CD4-positive, alpha-beta T cell treated with Interleukin-15 for 4 hours (primary cell): Measurements from ENCODE around the gene SOHLH2.

Experiments used
- DNase-seq: peaks from one replicate; pipeline ENCODE4 v3.0.0-alpha.2; 2020; ENCODE audit warnings: low spot score

Gene SOHLH2

GRCh38 chr13:36214163-36214921, at the start of gene SOHLH2:
Gene SOHLH2, minus strand, starts transcription at chr13:36214556. Its CDS starts 30 bp downstream, at chr13:36214526.
- no peak for DNase-seq

GRCh38 chr13:36261976-36262375, 47.6 kb upstream of the SOHLH2 start:
- DNase-seq, result no peak

GRCh38 chr13:36261011-36261410, 46.7 kb upstream of the SOHLH2 start:
- no peak for DNase-seq

GRCh38 chr13:36259361-36260137, 45.2 kb upstream of the SOHLH2 start:
- no peak for DNase-seq

- no peak for DNase-seq
Measured at GRCh38 chr13:36258831-36259230, 44.5 kb upstream of the SOHLH2 start.

GRCh38 chr13:36251526-36251925, 37.2 kb upstream of the SOHLH2 start:
- DNase-seq, result no peak

GRCh38 chr13:36251017-36251416, 36.7 kb upstream of the SOHLH2 start:
- no peak for DNase-seq

- DNase-seq, result no peak
Measured at GRCh38 chr13:36248700-36249099, 34.3 kb upstream of the SOHLH2 start.

- no peak for DNase-seq
Measured at GRCh38 chr13:36244990-36245389, 30.6 kb upstream of the SOHLH2 start.

- DNase-seq, result no peak
Measured at GRCh38 chr13:36244073-36244472, 29.7 kb upstream of the SOHLH2 start.

GRCh38 chr13:36242761-36243160, 28.4 kb upstream of the SOHLH2 start:
- DNase-seq, result no peak

- no peak for DNase-seq
Measured at GRCh38 chr13:36231236-36231635, 16.9 kb upstream of the SOHLH2 start.

GRCh38 chr13:36224730-36225129, 10.4 kb upstream of the SOHLH2 start:
- DNase-seq, result no peak

- no peak for DNase-seq
Measured at GRCh38 chr13:36219883-36220282, 5.5 kb upstream of the SOHLH2 start.

- no peak for DNase-seq
Measured at GRCh38 chr13:36217456-36217855, 3.1 kb upstream of the SOHLH2 start.

- DNase-seq, result no peak
Measured at GRCh38 chr13:36212789-36213188, 1.6 kb downstream of the SOHLH2 start.

GRCh38 chr13:36211567-36211966, 2.8 kb downstream of the SOHLH2 start:
- DNase-seq, result no peak

- no peak for DNase-seq
Measured at GRCh38 chr13:36210738-36211137, 3.6 kb downstream of the SOHLH2 start.

- no peak for DNase-seq
Measured at GRCh38 chr13:36207672-36208071, 6.7 kb downstream of the SOHLH2 start.

- DNase-seq, result no peak
Measured at GRCh38 chr13:36193151-36193855, 21.1 kb downstream of the SOHLH2 start.

GRCh38 chr13:36192166-36192565, 22.2 kb downstream of the SOHLH2 start:
- DNase-seq, result no peak

- DNase-seq, result no peak
Measured at GRCh38 chr13:36190771-36191170, 23.6 kb downstream of the SOHLH2 start.

- no peak for DNase-seq
Measured at GRCh38 chr13:36188441-36188840, 25.9 kb downstream of the SOHLH2 start.
